Measurements from ENCODE around the gene UBAP2.

Gene UBAP2, protein sequence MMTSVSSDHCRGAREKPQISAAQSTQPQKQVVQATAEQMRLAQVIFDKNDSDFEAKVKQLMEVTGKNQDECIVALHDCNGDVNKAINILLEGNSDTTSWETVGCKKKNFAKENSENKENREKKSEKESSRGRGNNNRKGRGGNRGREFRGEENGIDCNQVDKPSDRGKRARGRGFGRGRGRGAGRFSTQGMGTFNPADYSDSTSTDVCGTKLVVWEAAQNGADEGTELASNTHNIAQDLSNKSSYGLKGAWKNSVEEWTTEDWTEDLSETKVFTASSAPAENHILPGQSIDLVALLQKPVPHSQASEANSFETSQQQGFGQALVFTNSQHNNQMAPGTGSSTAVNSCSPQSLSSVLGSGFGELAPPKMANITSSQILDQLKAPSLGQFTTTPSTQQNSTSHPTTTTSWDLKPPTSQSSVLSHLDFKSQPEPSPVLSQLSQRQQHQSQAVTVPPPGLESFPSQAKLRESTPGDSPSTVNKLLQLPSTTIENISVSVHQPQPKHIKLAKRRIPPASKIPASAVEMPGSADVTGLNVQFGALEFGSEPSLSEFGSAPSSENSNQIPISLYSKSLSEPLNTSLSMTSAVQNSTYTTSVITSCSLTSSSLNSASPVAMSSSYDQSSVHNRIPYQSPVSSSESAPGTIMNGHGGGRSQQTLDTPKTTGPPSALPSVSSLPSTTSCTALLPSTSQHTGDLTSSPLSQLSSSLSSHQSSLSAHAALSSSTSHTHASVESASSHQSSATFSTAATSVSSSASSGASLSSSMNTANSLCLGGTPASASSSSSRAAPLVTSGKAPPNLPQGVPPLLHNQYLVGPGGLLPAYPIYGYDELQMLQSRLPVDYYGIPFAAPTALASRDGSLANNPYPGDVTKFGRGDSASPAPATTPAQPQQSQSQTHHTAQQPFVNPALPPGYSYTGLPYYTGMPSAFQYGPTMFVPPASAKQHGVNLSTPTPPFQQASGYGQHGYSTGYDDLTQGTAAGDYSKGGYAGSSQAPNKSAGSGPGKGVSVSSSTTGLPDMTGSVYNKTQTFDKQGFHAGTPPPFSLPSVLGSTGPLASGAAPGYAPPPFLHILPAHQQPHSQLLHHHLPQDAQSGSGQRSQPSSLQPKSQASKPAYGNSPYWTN

DNA sequence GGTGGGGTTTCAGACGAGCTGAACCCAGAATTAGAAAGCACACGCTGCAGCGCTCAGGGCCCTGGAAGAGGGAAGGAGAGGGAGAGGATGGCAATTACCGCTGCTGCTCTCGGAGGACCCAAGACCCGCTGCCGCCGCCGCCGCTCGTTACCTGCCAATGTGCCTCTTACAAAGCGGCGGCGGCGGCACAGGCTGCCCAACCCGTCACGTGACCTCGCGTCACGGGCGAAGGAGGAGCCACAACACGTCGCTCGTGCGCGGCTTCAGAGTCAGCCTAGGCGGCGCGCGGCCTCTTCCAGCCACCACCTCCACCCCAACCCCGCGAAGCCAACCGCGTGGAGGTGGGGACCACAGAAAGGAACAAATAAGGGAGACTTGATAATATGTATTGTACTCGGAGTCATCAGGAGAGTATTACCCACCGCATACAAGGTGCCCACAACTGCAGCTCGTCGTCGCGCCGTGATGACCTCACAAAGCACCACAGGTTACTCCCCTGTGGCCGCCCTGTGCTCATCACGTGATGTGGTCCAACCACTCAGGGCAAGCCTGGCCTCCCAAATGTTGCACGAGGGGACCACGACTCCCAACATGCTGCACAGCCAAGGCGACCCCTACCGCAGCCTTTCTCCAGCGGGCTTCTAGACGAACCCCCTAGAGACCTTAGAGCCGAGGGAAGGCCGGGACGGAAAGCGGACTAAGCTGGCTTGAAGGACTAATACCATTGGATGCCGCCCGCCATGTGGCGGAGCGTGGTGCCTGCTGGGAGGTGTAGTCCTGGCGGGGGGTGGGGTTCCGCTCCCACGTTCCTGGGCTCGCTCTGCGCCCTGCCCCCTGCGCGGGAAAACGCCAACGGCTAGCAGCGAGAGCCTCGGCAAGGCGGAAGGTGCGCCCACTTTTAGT lies at the start of gene UBAP2:
Gene UBAP2, minus strand, starts transcription at position 161 of the 903 bp plus-strand sequence. CDS start 31,739 bp downstream, outside the sequence.
- DNase-seq (ENCODE audit: low read depth) = peak; percentile 95

GRCh38 chr9:34098307-34098706 lies 49.6 kb upstream of the UBAP2 start:
- no peak for DNase-seq (ENCODE audit: low read depth)

- DNase-seq (ENCODE audit: low read depth) = no peak
Observed at GRCh38 chr9:34097865-34098264, 49.2 kb upstream of the UBAP2 start.

DNA sequence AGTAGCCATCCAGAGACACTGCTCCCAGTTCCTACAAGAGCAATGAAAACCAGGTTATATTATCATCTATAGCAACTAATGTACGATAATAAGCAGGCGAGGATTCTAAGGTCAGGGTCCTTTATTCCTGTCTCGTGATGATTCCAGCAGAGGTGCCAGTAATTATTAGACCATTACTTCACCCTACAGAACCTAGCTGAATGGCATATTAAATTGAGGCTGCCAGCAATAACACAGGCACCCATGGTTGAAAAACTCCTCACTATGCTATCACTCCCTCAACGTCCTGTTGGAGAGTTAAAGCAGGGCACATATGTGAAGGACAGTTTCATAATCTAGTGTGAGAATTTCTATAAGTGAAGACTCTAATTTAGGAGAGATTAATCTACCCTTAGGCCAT lies 48.1 kb upstream of the UBAP2 start:
- no peak for DNase-seq (ENCODE audit: low read depth)

- no peak for DNase-seq (ENCODE audit: low read depth)
Observed at GRCh38 chr9:34093578-34093977, 44.9 kb upstream of the UBAP2 start.

DNA sequence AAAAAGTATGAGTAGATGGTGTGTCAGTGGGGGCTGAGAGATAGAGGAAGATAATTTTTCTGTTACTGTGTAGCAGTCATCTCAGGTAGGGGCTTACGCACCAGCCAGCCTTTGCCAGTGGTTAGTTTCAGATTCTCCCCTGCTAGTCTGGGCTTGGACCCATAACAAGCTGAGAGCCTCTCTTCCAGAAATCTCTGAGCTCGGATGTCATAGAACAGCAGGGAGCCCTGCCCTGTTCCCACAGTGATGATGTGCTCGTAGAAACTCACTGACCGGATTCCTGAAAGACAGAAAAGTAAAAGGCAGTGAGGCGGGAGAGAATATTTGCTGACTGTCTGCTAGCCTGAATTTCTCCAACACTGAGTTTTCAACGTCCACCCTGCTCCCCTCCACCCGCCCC lies 40.6 kb upstream of the UBAP2 start:
- DNase-seq (ENCODE audit: low read depth) = no peak

- DNase-seq (ENCODE audit: low read depth) = no peak
Observed at GRCh38 chr9:34087370-34087769, 38.7 kb upstream of the UBAP2 start.

DNA sequence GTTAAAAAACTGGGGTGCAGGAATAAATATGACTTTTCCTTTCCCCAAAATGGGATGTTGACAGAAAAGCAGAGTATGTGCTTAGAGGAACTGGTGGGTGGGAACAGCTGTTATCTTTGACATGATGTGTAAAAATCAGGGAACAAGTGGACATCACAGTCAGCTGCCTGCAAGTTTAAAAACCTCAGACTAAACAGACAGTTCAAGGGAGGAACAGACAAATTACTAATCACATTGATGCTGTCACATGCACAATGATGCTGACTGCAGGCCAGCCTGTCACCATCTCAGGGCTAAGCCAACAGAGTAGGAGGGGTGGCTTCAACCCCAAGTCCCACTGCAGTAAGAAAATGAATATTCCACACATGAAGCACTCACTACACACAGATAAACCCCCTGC lies 38.2 kb upstream of the UBAP2 start:
- no peak for DNase-seq (ENCODE audit: low read depth)

- no peak for DNase-seq (ENCODE audit: low read depth)
Observed at GRCh38 chr9:34085581-34086500, 37.2 kb upstream of the UBAP2 start.

- no peak for DNase-seq (ENCODE audit: low read depth)
Observed at GRCh38 chr9:34084562-34084961, 35.9 kb upstream of the UBAP2 start.

GRCh38 chr9:34079181-34079580 lies 30.5 kb upstream of the UBAP2 start:
- DNase-seq (ENCODE audit: low read depth) = no peak

- DNase-seq (ENCODE audit: low read depth) = no peak
Observed at GRCh38 chr9:34072868-34073590, 24.3 kb upstream of the UBAP2 start.

DNA sequence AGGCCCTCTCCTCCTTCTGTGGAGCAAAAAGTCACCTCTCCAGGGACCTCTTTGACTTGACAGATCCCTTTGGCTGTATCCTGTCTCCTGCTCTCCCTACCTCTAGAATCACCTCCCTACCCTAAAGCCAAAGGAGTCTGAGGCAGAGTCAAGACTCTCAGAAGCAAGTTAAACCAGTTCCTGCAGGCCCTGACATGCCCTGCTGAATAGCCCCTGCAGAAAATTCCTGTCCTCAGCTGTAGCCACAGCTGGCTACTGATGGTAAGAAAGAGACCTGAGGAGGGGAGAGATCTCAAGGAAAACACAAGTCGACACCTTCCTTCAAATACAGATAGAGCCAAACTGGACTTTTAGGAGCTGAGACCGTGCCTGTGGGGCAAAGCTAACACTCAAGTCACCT lies 23.7 kb upstream of the UBAP2 start:
- DNase-seq (ENCODE audit: low read depth) = no peak

- DNase-seq (ENCODE audit: low read depth) = no peak
Observed at GRCh38 chr9:34070606-34071324, 22.1 kb upstream of the UBAP2 start.

- DNase-seq (ENCODE audit: low read depth) = no peak
Observed at GRCh38 chr9:34069831-34070230, 21.1 kb upstream of the UBAP2 start.

DNA sequence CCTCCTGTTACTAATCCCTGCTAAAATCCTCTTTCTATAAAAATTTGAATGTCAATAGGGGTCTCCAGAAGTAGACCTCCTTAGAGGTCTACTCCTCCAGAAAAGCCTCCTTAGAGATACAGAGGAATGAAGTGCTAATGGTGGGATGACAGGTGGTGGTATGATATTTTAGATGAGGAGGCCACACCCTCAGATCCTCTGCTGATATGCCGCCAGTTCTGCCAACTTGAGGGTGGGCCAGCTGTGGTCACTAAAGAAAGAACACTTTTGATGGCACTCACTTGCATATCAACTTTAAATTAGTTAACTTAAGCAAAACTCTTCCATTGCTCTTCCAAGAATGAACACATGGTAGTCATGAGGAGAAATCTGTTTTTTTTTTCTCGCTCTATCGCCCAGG lies 16.9 kb upstream of the UBAP2 start:
- no peak for DNase-seq (ENCODE audit: low read depth)

DNA sequence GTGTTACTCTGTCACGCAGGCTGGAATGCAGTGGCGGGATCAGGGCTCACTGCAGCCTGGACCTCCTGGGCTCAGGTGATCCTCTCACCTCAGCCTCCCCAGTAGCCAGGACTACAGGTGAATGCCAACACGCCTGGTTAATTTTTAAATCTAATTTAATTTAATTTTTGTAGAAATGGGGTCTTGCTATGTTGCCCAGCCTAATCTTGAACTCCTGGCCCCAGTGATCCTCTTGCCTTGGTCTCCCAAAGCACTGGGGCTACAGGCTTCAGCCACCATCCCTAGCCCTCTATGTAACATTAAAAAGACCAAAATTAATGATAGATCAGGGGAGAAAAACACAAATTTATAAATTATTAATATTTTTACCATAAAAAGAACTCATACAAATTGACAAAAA lies 11.3 kb upstream of the UBAP2 start:
- no peak for DNase-seq (ENCODE audit: low read depth)

DNA sequence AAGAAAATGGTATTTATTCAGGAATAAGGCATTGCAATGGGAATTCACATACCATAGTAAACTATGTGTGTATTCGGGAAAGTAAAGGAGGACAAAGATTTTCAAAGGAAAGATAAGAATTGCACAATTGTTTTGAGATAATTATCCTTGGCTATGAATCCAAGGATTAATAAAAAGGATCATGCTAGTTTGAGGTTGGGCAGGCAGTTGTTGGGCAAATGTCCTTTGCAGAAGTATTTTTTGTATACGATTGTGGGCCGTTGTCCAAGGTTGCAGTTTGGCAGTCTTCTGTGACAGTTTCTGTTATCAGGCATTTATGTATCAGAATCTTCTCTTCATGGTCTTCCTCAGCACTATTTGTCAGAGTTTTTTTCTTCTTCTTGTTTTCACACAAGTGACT lies 10.6 kb upstream of the UBAP2 start:
- no peak for DNase-seq (ENCODE audit: low read depth)

Measured in stimulated activated CD8-positive, alpha-beta memory T cell treated with anti-CD3 and anti-CD28 coated beads, Interleukin-12 subunit alpha, Interleukin-12 subunit beta, amount 100 ng/mL, for 1 hour (primary cell).